Esophagus muscularis mucosa (tissue), 4 donors: ENCODE results near the gene NUP188. TPM values are rescaled to one million over a fixed set of nuclear protein-coding genes. Genes with fewer than 3 reads are reported as not detected.
"Not testable (repeated sequence)": the region's sequence is repeated elsewhere in the genome, so short reads cannot be mapped to it uniquely, and the experiment has no call there.

Source experiments
- DNase-seq: peaks from one replicate; pipeline ENCODE4 v3.0.0-alpha.2; 2017; ENCODE audit errors: extremely low spot score
- H3K27ac ChIP-seq, 4 donors: fragments of 200-600 bp; sonication (generic); replicated peaks in 1 of 4; 1 replicate in 3 of 4; 2 replicates in 1 of 4; pipeline ENCODE4 v1.5.1; 2016 to 2019; ENCODE audit warnings: mild to moderate bottlenecking in 1 of 4
- H3K27me3 ChIP-seq, 4 donors: fragments of 200-600 bp; sonication (generic); one replicate each; pipeline versions ENCODE4 v1.5.1 to v1.6.0; 2016 to 2019
- H3K36me3 ChIP-seq, 4 donors: fragments of 200-600 bp; sonication (generic); one replicate each; pipeline ENCODE4 v1.5.1; 2016 to 2019
- H3K4me1 ChIP-seq, 4 donors: fragments of 200-600 bp; sonication (generic); one replicate each; pipeline ENCODE4 v1.5.1; 2016 to 2019
- H3K4me3 ChIP-seq, 4 donors: fragments of 200-600 bp; sonication (generic); 1 replicate in 2 of 4; 2 replicates in 2 of 4; pipeline ENCODE4 v1.5.1; 2016 to 2019; ENCODE audit warnings: mild to moderate bottlenecking in 4 of 4, moderate library complexity in 1 of 4
- H3K9me3 ChIP-seq, 4 donors: fragments of 200-600 bp; sonication (generic); 1 replicate in 3 of 4; 2 replicates in 1 of 4; pipeline ENCODE4 v1.5.1; 2016 to 2019
- EP300 ChIP-seq: sonication (generic); formaldehyde crosslinking; IDR thresholded peaks from one replicate; pipeline ENCODE4 v1.6.1; 2017; ENCODE audit warnings: antibody characterized with exemption
- POLR2A ChIP-seq: fragments of 450-650 bp; IDR thresholded peaks from one replicate; pipeline ENCODE4 v1.6.1; 2017; ENCODE audit warnings: antibody characterized with exemption, moderate library complexity, mild to moderate bottlenecking, low read depth
- POLR2AphosphoS5 ChIP-seq, 2 donors: sonication (generic); formaldehyde crosslinking; IDR thresholded peaks; one replicate each; pipeline ENCODE4 v1.6.1; 2017; ENCODE audit warnings: antibody characterized with exemption in 2 of 2
- WGBS: methylation state at CpG from one replicate; pipeline ENCODE4 v1.1.5; 2018; 5-methylcytosine and 5-hydroxymethylcytosine counted together
- intact Hi-C: fragments of 100-400 bp; cut with DNase I; formaldehyde crosslinking; loops from one replicate; pipeline ENCODE4 v1.15.1; 2023
- total RNA-seq, 4 donors: library from RNA; depleted of rRNA; stranded (reverse); fragments of >200 nt; gene quantifications; one replicate each; pipeline versions ENCODE4 v1.1.0 to v1.2.1, GENCODE V29; 2016
- TF ChIP-seq, protein P1 (sequence below), 3 experiments: fragments of 200-600 bp in 2 of 3; fragments of 450-650 bp in 1 of 3; sonication (generic) in 2 of 3; IDR thresholded peaks; one replicate each; pipeline ENCODE4 v1.5.1; 2017 to 2019; ENCODE audit warnings: antibody characterized with exemption in 3 of 3, mild to moderate bottlenecking in 2 of 3, moderate library complexity in 1 of 3

Gene NUP188
- total RNA-seq, 4 donors from 2014 or later = 22.9 to 34.0 (median 29.4) TPM

DNA sequence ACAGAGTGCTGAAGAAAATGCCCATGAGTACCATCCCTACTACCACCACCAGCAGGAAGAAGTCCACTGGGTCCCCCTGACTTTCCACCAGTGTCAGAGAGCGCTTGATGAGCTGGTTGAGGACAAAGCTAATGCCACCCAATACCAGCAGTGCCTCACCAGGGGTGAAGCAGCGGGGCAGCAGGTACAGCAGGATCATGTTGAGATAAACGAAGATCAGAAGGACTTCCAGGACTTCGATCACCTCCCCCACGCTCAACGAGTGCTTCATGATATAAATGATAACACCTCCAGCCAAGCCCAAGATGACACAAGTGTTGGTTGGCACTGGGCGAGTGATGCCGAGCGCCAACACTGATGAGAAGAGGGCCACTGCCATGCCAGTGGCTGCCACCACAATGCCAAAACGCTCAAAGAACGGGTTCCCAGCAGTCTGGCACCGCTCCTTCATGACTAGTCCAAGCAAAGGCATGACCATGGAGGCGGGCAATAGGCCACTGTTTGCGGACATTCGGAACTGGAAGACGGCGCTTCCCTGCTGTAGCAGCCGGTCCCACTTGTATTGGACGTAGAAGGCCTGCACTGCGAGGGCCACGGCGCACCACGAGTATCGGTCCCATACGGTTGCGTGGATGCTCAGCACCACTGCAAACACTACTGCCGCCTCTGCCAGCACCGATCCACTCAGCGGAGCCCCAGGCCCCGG is 775 bp upstream of the NUP188 start:
- peak overlapping the region; percentile 86 to 98 (median 92) for H3K4me3 ChIP-seq
- peaks cover 0 to 49% (median 32%) of the 10 kb centered on the region in 4 donors for H3K36me3 ChIP-seq
- no peaks in the 10 kb centered on the region for H3K27me3 ChIP-seq
- DNase-seq = no peak
- intact Hi-C loops = no loop called here
- peaks cover 28 to 40% (median 36%) of the 10 kb centered on the region in 4 donors for H3K4me1 ChIP-seq
- H3K9me3 ChIP-seq = no peaks in the 10 kb centered on the region
- WGBS = 54% methylated on average over 13 of the region's 30 CpGs
- TF ChIP-seq POLR2AphosphoS5 (IDR thresholded peaks at IDR 0.05) (no peak), EP300 (no peak), POLR2A (no peak)
- TF ChIP-seq, protein P1, sequence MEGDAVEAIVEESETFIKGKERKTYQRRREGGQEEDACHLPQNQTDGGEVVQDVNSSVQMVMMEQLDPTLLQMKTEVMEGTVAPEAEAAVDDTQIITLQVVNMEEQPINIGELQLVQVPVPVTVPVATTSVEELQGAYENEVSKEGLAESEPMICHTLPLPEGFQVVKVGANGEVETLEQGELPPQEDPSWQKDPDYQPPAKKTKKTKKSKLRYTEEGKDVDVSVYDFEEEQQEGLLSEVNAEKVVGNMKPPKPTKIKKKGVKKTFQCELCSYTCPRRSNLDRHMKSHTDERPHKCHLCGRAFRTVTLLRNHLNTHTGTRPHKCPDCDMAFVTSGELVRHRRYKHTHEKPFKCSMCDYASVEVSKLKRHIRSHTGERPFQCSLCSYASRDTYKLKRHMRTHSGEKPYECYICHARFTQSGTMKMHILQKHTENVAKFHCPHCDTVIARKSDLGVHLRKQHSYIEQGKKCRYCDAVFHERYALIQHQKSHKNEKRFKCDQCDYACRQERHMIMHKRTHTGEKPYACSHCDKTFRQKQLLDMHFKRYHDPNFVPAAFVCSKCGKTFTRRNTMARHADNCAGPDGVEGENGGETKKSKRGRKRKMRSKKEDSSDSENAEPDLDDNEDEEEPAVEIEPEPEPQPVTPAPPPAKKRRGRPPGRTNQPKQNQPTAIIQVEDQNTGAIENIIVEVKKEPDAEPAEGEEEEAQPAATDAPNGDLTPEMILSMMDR (IDR thresholded peaks at IDR 0.05) = no peak
- peak overlapping the region; percentile 92 to 99 (median 97) for H3K27ac ChIP-seq

DNA sequence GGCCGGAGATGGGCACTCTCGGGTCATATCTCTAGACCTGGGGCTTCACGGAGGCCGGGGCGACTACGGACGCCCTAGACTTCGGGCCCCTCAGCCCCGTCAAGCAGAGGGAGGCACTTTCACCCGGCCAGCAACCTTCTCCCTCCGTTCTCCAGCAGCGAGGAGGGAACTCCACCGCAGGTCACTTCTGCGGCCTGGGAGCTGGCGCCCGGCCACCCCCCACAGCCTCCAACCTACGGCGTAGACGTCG is 297 bp upstream of the NUP188 start:
- Histone ChIP-seq H3K27ac (peak overlapping the region; percentile 92 to 99 (median 97)), H3K4me1 (peaks cover 28 to 37% (median 33%) of the 10 kb centered on the region in 4 donors), H3K36me3 (peaks cover 0 to 50% (median 32%) of the 10 kb centered on the region in 4 donors), H3K4me3 (peak overlapping the region; percentile 86 to 98 (median 92)), H3K27me3 (no peaks in the 10 kb centered on the region), H3K9me3 (no peaks in the 10 kb centered on the region)
- no CpG with 5 or more reads among the region's 20 CpGs for WGBS
- DNase-seq = no peak
- intact Hi-C loops = no loop called here
- TF ChIP-seq POLR2A (no peak), EP300 (no peak), POLR2AphosphoS5 (IDR thresholded peaks at IDR 0.05) (no peak)
- TF ChIP-seq, protein P1 (IDR thresholded peaks at IDR 0.05) = no peak

DNA sequence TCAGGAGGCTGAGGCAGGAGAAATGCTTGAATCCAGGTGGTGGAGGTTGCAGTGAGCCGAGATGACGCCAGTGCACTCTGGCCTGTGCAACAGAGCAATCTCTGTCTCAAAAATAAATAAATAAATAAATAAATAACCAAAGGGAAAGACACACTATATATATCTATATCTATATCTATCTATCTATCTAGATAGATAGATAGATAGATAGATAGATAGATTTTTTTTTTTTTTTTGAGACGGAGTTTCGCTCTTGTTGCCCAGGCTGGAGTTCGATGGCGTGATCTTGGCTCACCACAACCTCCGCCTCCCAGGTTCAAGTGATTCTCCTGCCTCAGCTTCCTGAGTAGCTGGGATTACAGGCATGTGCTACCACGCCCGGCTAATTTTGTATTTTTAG is 13.9 kb downstream of the NUP188 start:
- intact Hi-C loops = not testable (repeated sequence)
- peaks cover 42 to 94% (median 77%) of the 10 kb centered on the region in 4 donors for H3K36me3 ChIP-seq

DNA sequence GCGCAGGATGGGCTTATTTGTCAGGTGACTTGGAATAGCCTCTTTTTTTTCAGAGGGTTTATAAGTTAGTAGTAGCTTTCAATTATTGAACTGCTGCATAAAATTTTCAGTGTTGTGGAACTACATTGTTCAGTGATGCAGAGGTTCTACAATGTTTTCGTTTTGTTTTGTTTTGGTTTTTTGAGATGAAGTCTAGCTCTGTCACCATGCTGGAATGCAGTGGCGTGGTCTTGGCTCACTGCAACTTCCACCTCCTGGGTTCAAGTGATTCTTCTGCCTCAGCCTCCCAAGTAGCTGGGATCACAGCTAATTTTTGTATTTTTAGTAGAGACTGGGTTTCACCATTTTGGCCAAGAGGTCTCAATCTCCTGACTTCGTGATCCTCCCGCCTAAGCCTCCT is 22.0 kb downstream of the NUP188 start:
- H3K27ac ChIP-seq = no peak overlapping the region
- no peaks in the 10 kb centered on the region for H3K27me3 ChIP-seq
- H3K9me3 ChIP-seq = no peaks in the 10 kb centered on the region
- H3K4me1 ChIP-seq = no peaks in the 10 kb centered on the region
- 93% methylated on average over 5 of the region's 5 CpGs for WGBS
- intact Hi-C loops = no loop called here
- TF ChIP-seq, protein P1 (IDR thresholded peaks at IDR 0.05) = no peak
- TF ChIP-seq POLR2AphosphoS5 (IDR thresholded peaks at IDR 0.05) (no peak), POLR2A (no peak), EP300 (no peak)
- no peak for DNase-seq
- H3K36me3 ChIP-seq = peaks cover 26 to 93% (median 75%) of the 10 kb centered on the region in 4 donors
- no peak overlapping the region for H3K4me3 ChIP-seq

More for the DNA sequence above, 13.9 kb downstream of the NUP188 start:
- DNase-seq, H3K4me3 ChIP-seq, H3K9me3 ChIP-seq, H3K27me3 ChIP-seq, H3K27ac ChIP-seq, H3K4me1 ChIP-seq: not testable (repeated sequence)
- WGBS = 95% methylated on average over 9 of the region's 9 CpGs

DNA sequence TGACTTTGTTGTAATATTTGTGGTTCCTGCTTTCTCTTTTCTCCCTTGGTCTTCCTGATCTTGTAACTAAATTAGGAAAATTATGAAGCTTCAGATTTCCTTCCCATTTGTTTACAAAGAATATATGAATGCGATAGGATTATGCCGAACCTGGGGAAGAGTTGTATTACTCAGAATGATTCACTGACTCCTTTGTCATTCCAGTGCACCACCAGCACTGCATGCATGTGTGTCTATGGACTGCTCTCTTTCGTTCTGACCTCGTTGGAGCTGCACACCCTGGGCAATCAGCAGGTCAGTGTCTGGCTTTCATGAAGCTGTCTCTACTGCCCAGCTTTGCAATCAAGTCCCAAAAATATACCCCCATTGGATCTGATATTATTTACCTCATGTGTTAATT is 25.5 kb downstream of the NUP188 start:
- Histone ChIP-seq H3K36me3 (peaks cover 48 to 100% (median 95%) of the 10 kb centered on the region in 4 donors), H3K4me1 (no peaks in the 10 kb centered on the region), H3K27me3 (no peaks in the 10 kb centered on the region), H3K27ac (no peak overlapping the region), H3K9me3 (no peaks in the 10 kb centered on the region), H3K4me3 (no peak overlapping the region)
- intact Hi-C loops = no loop called here
- no peak for DNase-seq
- 79% methylated on average over 4 of the region's 4 CpGs for WGBS
- TF ChIP-seq, protein P1 (IDR thresholded peaks at IDR 0.05) = no peak
- TF ChIP-seq POLR2AphosphoS5 (IDR thresholded peaks at IDR 0.05) (no peak), POLR2A (no peak), EP300 (no peak)
